NT2/D1 (cell line): Measurements from ENCODE around the gene TCP11.

Experiments
- SUZ12 ChIP-seq: IDR thresholded peaks from 2 replicates; pipeline ENCODE4 v1.6.1; 2011; ENCODE audit not compliant: insufficient read length, insufficient read depth; ENCODE audit errors: extremely low read depth
- YY1 ChIP-seq: IDR thresholded peaks from 2 replicates; pipeline ENCODE4 v1.6.1; 2011; ENCODE audit not compliant: insufficient read length, insufficient read depth
- ZNF274 ChIP-seq: IDR thresholded peaks from 2 replicates; pipeline ENCODE4 v1.6.1; 2011; ENCODE audit warnings: mild to moderate bottlenecking, low read depth, low read length

- TF ChIP-seq SUZ12 (no peak), ZNF274 (no peak), YY1 (no peak)
Measured at GRCh38 chr6:35077713-35078105, 63.4 kb downstream of the TCP11 start.
